ENCODE data around the gene CACNA2D1.

DNA sequence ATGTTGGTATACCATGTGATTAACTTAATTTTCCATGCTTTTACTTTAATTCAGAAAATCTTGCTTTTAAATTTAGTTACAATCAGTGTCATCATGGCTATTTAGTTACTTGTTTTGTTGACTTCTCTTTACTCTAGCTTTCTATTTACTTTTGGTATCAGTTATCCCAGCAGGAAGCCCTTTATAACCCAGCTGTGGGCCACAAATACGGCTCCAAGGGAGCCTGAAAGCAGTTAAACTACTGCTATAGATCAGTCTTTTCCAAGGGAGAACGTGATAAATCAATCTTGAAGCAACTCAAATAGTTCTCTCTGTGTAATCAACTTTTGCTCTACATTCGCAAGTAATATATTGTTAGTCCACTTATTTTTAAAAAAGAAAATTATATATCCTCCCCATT lies 287.4 kb downstream of the CACNA2D1 start:
- TF ChIP-seq EZH2phosphoT487 (IDR thresholded peaks at IDR 0.05) = peak; percentile 73
- no peak for TF ChIP-seq CTCF (IDR thresholded peaks at IDR 0.05)
- no peak for TF ChIP-seq EZH2 (IDR thresholded peaks at IDR 0.05)

Measured in neural progenitor cell (in vitro differentiated cells).